Calu3 (cell line): ENCODE measurements around the gene KIF6. TPM values are rescaled to one million over a fixed set of nuclear protein-coding genes. Genes with fewer than 3 reads are reported as not detected.

ENCODE experiments used
- BruUV-seq: library from RNA; stranded (reverse); fragments of 400-500 nt; replicated peaks from 2 replicates; lab custom pipeline; 2021; lab: Mats Ljungman, UMichigan
- CTCF ChIA-PET: fragments of 300-600 bp; sonication (Branson Sonifier 250); formaldehyde crosslinking; loops from one replicate; lab custom pipeline; 2022; ENCODE audit warnings: antibody characterized with exemption; lab: Charles Lee
- DNase-seq: peaks from one replicate; pipeline ENCODE4 v3.0.0; 2022
- H3K27ac Mint-ChIP-seq: one replicate; pipeline ENCODE4 v1.8.0; 2022; ENCODE audit warnings: mixed read lengths; ENCODE audit not compliant: unreplicated experiment
- H3K27me3 Mint-ChIP-seq: one replicate; pipeline ENCODE4 v1.8.0; 2022; ENCODE audit warnings: mixed read lengths; ENCODE audit not compliant: unreplicated experiment
- H3K36me3 Mint-ChIP-seq: one replicate; pipeline ENCODE4 v1.8.0; 2022; ENCODE audit warnings: mild to moderate bottlenecking, moderate library complexity, mixed read lengths; ENCODE audit not compliant: insufficient read depth, unreplicated experiment
- H3K4me1 Mint-ChIP-seq: one replicate; pipeline ENCODE4 v1.8.0; 2022; ENCODE audit warnings: mild to moderate bottlenecking, low read depth, mixed read lengths; ENCODE audit not compliant: unreplicated experiment
- H3K4me3 Mint-ChIP-seq: one replicate; pipeline ENCODE4 v1.8.0; 2022; ENCODE audit warnings: mild to moderate bottlenecking, low read depth, moderate library complexity, mixed read lengths; ENCODE audit not compliant: unreplicated experiment
- H3K9me3 Mint-ChIP-seq: one replicate; pipeline ENCODE4 v1.8.0; 2022; ENCODE audit warnings: low read depth, mixed read lengths; ENCODE audit not compliant: unreplicated experiment
- CTCF ChIP-seq: fragments of 200-600 bp; IDR thresholded peaks from one replicate; pipeline ENCODE4 v1.8.0; 2022; ENCODE audit warnings: antibody characterized with exemption; ENCODE audit not compliant: unreplicated experiment
- intact Hi-C: fragments of 100-400 bp; cut with micrococcal nuclease; formaldehyde crosslinking; loops from one replicate; pipeline ENCODE4 v1.10.0; 2022; ENCODE audit not compliant: unreplicated experiment
- total RNA-seq: library from RNA; stranded (reverse); gene quantifications from 2 replicates; pipeline ENCODE4 v1.2.3, GENCODE V29; 2022

The KIF6 gene
- total RNA-seq, 1 experiment from 2014 or later = 0.45 TPM

- intact Hi-C loops = no loop called here
- peaks cover 6% of the 10 kb centered on the region for H3K9me3 Mint-ChIP-seq
- BruUV-seq = no TSS peak
- H3K4me3 Mint-ChIP-seq = no peak overlapping the region
- peaks cover 18% of the 10 kb centered on the region for H3K27me3 Mint-ChIP-seq
- no peak for TF ChIP-seq CTCF
- no peaks in the 10 kb centered on the region for H3K4me1 Mint-ChIP-seq
- CTCF ChIA-PET = no interaction called here
- no peak for DNase-seq
- H3K27ac Mint-ChIP-seq = no peak overlapping the region
- H3K36me3 Mint-ChIP-seq = no peaks in the 10 kb centered on the region
Measured at GRCh38 chr6:39453241-39453640, 272.0 kb downstream of the KIF6 start.

GRCh38 chr6:39452306-39453145, 272.7 kb downstream of the KIF6 start:
- intact Hi-C loops = no loop called here
- Mint-ChIP-seq H3K27ac (no peak overlapping the region), H3K4me3 (no peak overlapping the region), H3K36me3 (no peaks in the 10 kb centered on the region), H3K4me1 (no peaks in the 10 kb centered on the region), H3K9me3 (peaks cover 6% of the 10 kb centered on the region), H3K27me3 (peaks cover 25% of the 10 kb centered on the region)
- BruUV-seq = no TSS peak
- no peak for DNase-seq
- TF ChIP-seq CTCF = no peak
- CTCF ChIA-PET = no interaction called here

GRCh38 chr6:39451831-39452230, 273.4 kb downstream of the KIF6 start:
- Mint-ChIP-seq H3K27me3 (peaks cover 32% of the 10 kb centered on the region), H3K9me3 (peaks cover 6% of the 10 kb centered on the region), H3K36me3 (no peaks in the 10 kb centered on the region), H3K27ac (no peak overlapping the region), H3K4me3 (no peak overlapping the region), H3K4me1 (no peaks in the 10 kb centered on the region)
- TF ChIP-seq CTCF = peak; percentile 32
- BruUV-seq = no TSS peak
- CTCF ChIA-PET = no interaction called here
- intact Hi-C loops = no loop called here
- DNase-seq = no peak

GRCh38 chr6:39449022-39449421, 276.2 kb downstream of the KIF6 start:
- Mint-ChIP-seq H3K27me3 (peaks cover 56% of the 10 kb centered on the region), H3K36me3 (no peaks in the 10 kb centered on the region), H3K4me1 (no peaks in the 10 kb centered on the region), H3K27ac (no peak overlapping the region), H3K9me3 (peaks cover under 1% of the 10 kb centered on the region), H3K4me3 (no peak overlapping the region)
- no peak for TF ChIP-seq CTCF
- intact Hi-C loops = no loop called here
- no peak for DNase-seq
- CTCF ChIA-PET = no interaction called here
- BruUV-seq = no TSS peak
